ENCODE data around the gene SCN3A. TPM values are rescaled to one million over a fixed set of nuclear protein-coding genes. Genes with fewer than 3 reads are reported as not detected.

SCN3A gene
- total and polyA plus RNA-seq, 2 of the 4 experiments (the other 2 are of a cell fraction), result 0.26 to 0.90 TPM

- no TSS peak for BruUV-seq (replicated peaks)
- no CpG with 5 or more reads among the region's 3 CpGs for WGBS, 2 experiments (ENCODE audit: extremely low coverage in 2 of 2, insufficient read length in 1 of 2)
These were observed 139.1 kb downstream of the SCN3A start for GRCh38 chr2:165064743-165065142.

More at GRCh38 chr2:165064743-165065142, 139.1 kb downstream of the SCN3A start:
- H3K36me3 ChIP-seq (ENCODE audit: control insufficient read depth, insufficient read depth, low read length), result no peaks in the 10 kb centered on the region
- CTCF ChIA-PET, result no interaction called here
- DNase-seq, result no peak
- H2BK5ac ChIP-seq (ENCODE audit: low read depth, low read length, poor library complexity, severe bottlenecking), result no peak overlapping the region
- POLR2A ChIA-PET (ENCODE audit: unreplicated experiment), result no interaction called here
- H3K4me3 ChIP-seq (ENCODE audit: insufficient read depth, low read depth, low read length), result no peak overlapping the region
- no peak overlapping the region for H3K56ac ChIP-seq (ENCODE audit: extremely low read depth, insufficient read depth, low read length)
- H4K91ac ChIP-seq (ENCODE audit: insufficient read depth, low read depth, low read length), result no peak overlapping the region
- ATAC-seq (ENCODE audit: low read depth), result no peak
- H3K4ac ChIP-seq (ENCODE audit: low read depth, low read length), result no peak overlapping the region
- intact Hi-C loops (cut with micrococcal nuclease) (no loop called here), dilution Hi-C loops (cut with HindIII; ENCODE audit: low sequenced_read_pairs, unreplicated experiment) (no loop called here), in situ Hi-C loops (cut with MboI; ENCODE audit: low sequenced_read_pairs) (no loop called here)
- H3K9me3 ChIP-seq (ENCODE audit: control insufficient read depth, insufficient read depth, low read length), result no peaks in the 10 kb centered on the region
- no peak overlapping the region for H3K23ac ChIP-seq (ENCODE audit: low read depth, low read length)
- H2AK9ac ChIP-seq (replicated peaks; ENCODE audit: low read depth, low read length, poor library complexity), result no peak overlapping the region
- no peak overlapping the region for H3K14ac ChIP-seq (replicated peaks; ENCODE audit: low read depth, low read length)
- no peaks in the 10 kb centered on the region for H3K79me1 ChIP-seq (ENCODE audit: low read depth in 1 of 2, low read length in 2 of 2)
- H3K4me1 ChIP-seq (ENCODE audit: control insufficient read depth, insufficient read depth, low read length), result no peaks in the 10 kb centered on the region; the same call in 1 of the 2 replicates
- no peak overlapping the region for H2BK20ac ChIP-seq (ENCODE audit: low read depth, low read length)
- H2AFZ ChIP-seq (replicated peaks; ENCODE audit: low read length, poor library complexity), result no peak overlapping the region
- no peaks in the 10 kb centered on the region for H3K9me1 ChIP-seq (ENCODE audit: insufficient read depth, low read length)
- no peak overlapping the region for H2AK5ac ChIP-seq (ENCODE audit: low read depth, low read length)
- H2BK120ac ChIP-seq (ENCODE audit: low read depth, low read length), result no peak overlapping the region
- H3K27me3 ChIP-seq (ENCODE audit: control insufficient read depth, insufficient read depth, low read length), result no peaks in the 10 kb centered on the region
- H3K4me2 ChIP-seq (ENCODE audit: low read depth, low read length), result no peak overlapping the region
- no peak overlapping the region for H2BK15ac ChIP-seq (ENCODE audit: low read depth, low read length)
- H4K20me1 ChIP-seq (ENCODE audit: insufficient read depth, low read length), result no peaks in the 10 kb centered on the region
- H4K5ac ChIP-seq (ENCODE audit: low read depth, low read length), result no peak overlapping the region
- no peak overlapping the region for H3K9ac ChIP-seq (ENCODE audit: low read depth, low read length)
- TF ChIP-seq RFX5 (IDR thresholded peaks at IDR 0.05; ENCODE audit: low read depth, low read length), result no peak
- no peak for TF ChIP-seq RAD21 (IDR thresholded peaks at IDR 0.05; ENCODE audit: low read length)
- no peak for TF ChIP-seq MAZ (IDR thresholded peaks at IDR 0.05; ENCODE audit: borderline replicate concordance, low read depth, low read length)
- TF ChIP-seq FOS (IDR thresholded peaks at IDR 0.05; ENCODE audit: low read depth, low read length), result no peak
- no peak for TF ChIP-seq CHD1 (IDR thresholded peaks at IDR 0.05; ENCODE audit: low read depth, low read length)
- TF ChIP-seq RCOR1 (IDR thresholded peaks at IDR 0.05; ENCODE audit: insufficient replicate concordance, low read length), result no peak
- TF ChIP-seq MAFK (IDR thresholded peaks at IDR 0.05; ENCODE audit: low read depth, low read length), result no peak
- no peak for TF ChIP-seq BHLHE40 (IDR thresholded peaks at IDR 0.05; ENCODE audit: low read depth, low read length)
- TF ChIP-seq, protein P1, sequence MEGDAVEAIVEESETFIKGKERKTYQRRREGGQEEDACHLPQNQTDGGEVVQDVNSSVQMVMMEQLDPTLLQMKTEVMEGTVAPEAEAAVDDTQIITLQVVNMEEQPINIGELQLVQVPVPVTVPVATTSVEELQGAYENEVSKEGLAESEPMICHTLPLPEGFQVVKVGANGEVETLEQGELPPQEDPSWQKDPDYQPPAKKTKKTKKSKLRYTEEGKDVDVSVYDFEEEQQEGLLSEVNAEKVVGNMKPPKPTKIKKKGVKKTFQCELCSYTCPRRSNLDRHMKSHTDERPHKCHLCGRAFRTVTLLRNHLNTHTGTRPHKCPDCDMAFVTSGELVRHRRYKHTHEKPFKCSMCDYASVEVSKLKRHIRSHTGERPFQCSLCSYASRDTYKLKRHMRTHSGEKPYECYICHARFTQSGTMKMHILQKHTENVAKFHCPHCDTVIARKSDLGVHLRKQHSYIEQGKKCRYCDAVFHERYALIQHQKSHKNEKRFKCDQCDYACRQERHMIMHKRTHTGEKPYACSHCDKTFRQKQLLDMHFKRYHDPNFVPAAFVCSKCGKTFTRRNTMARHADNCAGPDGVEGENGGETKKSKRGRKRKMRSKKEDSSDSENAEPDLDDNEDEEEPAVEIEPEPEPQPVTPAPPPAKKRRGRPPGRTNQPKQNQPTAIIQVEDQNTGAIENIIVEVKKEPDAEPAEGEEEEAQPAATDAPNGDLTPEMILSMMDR (conservative IDR thresholded peaks at IDR 0.05; ENCODE audit: low read depth, low read length), result no peak
- no peak for TF ChIP-seq NFE2L2 (IDR thresholded peaks at IDR 0.05; ENCODE audit: low read depth, low read length)
- TF ChIP-seq MXI1 (IDR thresholded peaks at IDR 0.05; ENCODE audit: borderline replicate concordance, low read depth, low read length), result no peak
- TF ChIP-seq CEBPB (IDR thresholded peaks at IDR 0.05; ENCODE audit: low read depth, low read length), result no peak
- no peak for TF ChIP-seq POLR2A (IDR thresholded peaks at IDR 0.05; ENCODE audit: low read depth, low read length)
- H3K27ac ChIP-seq (ENCODE audit: insufficient read depth, low read length), result no peak overlapping the region
- no peak overlapping the region for H3K18ac ChIP-seq (ENCODE audit: low read depth, low read length)
- no peak overlapping the region for H4K8ac ChIP-seq (ENCODE audit: low read depth in 2 of 2, low read length in 2 of 2)

Data from IMR-90 (cell line).